ENCODE results near the gene MRAS.

Gene MRAS

GRCh38 chr3:138359148-138359918 is 11.0 kb downstream of the MRAS start:
- H3K27me3 ChIP-seq (ENCODE audit: insufficient read depth, low read length): no peaks in the 10 kb centered on the region
- H3K79me2 ChIP-seq (ENCODE audit: control insufficient read depth, insufficient read depth, low read length, unreplicated experiment): no peaks in the 10 kb centered on the region
- no peak overlapping the region for H2AFZ ChIP-seq (ENCODE audit: low read length, unreplicated experiment)
- H3K27ac ChIP-seq (ENCODE audit: low read depth, low read length): no peak overlapping the region
- H3K4me1 ChIP-seq (ENCODE audit: control insufficient read depth, insufficient read depth, low read length, unreplicated experiment): no peaks in the 10 kb centered on the region
- no peaks in the 10 kb centered on the region for H3K36me3 ChIP-seq (ENCODE audit: insufficient read depth, low read length)
- H3K4me3 ChIP-seq (ENCODE audit: low read depth, low read length): no peak overlapping the region

- H3K4me1 ChIP-seq (ENCODE audit: control insufficient read depth, insufficient read depth, low read length, unreplicated experiment): no peaks in the 10 kb centered on the region
- no peak overlapping the region for H3K4me3 ChIP-seq (ENCODE audit: low read depth, low read length)
- H3K79me2 ChIP-seq (ENCODE audit: control insufficient read depth, insufficient read depth, low read length, unreplicated experiment): no peaks in the 10 kb centered on the region
- no peaks in the 10 kb centered on the region for H3K27me3 ChIP-seq (ENCODE audit: insufficient read depth, low read length)
- no peak overlapping the region for H2AFZ ChIP-seq (ENCODE audit: low read length, unreplicated experiment)
- no peaks in the 10 kb centered on the region for H3K36me3 ChIP-seq (ENCODE audit: insufficient read depth, low read length)
- no peak overlapping the region for H3K27ac ChIP-seq (ENCODE audit: low read depth, low read length)
Measured at GRCh38 chr3:138359919-138360868, 11.8 kb downstream of the MRAS start.

GRCh38 chr3:138360869-138361525 is 12.6 kb downstream of the MRAS start:
- Histone ChIP-seq H3K79me2 (ENCODE audit: control insufficient read depth, insufficient read depth, low read length, unreplicated experiment) (no peaks in the 10 kb centered on the region), H3K27ac (ENCODE audit: low read depth, low read length) (no peak overlapping the region), H3K27me3 (ENCODE audit: insufficient read depth, low read length) (no peaks in the 10 kb centered on the region), H3K36me3 (ENCODE audit: insufficient read depth, low read length) (no peaks in the 10 kb centered on the region), H2AFZ (ENCODE audit: low read length, unreplicated experiment) (no peak overlapping the region), H3K4me3 (ENCODE audit: low read depth, low read length) (no peak overlapping the region), H3K4me1 (ENCODE audit: control insufficient read depth, insufficient read depth, low read length, unreplicated experiment) (no peaks in the 10 kb centered on the region)

- Histone ChIP-seq H3K79me2 (ENCODE audit: control insufficient read depth, insufficient read depth, low read length, unreplicated experiment) (no peaks in the 10 kb centered on the region), H2AFZ (ENCODE audit: low read length, unreplicated experiment) (no peak overlapping the region), H3K4me3 (ENCODE audit: low read depth, low read length) (no peak overlapping the region), H3K4me1 (ENCODE audit: control insufficient read depth, insufficient read depth, low read length, unreplicated experiment) (no peaks in the 10 kb centered on the region), H3K27ac (ENCODE audit: low read depth, low read length) (no peak overlapping the region), H3K27me3 (ENCODE audit: insufficient read depth, low read length) (no peaks in the 10 kb centered on the region), H3K36me3 (ENCODE audit: insufficient read depth, low read length) (no peaks in the 10 kb centered on the region)
Measured at GRCh38 chr3:138361561-138361971, 13.2 kb downstream of the MRAS start.

- no peak overlapping the region for H3K27ac ChIP-seq (ENCODE audit: low read depth, low read length)
- H3K79me2 ChIP-seq (ENCODE audit: control insufficient read depth, insufficient read depth, low read length, unreplicated experiment): no peaks in the 10 kb centered on the region
- no peaks in the 10 kb centered on the region for H3K36me3 ChIP-seq (ENCODE audit: insufficient read depth, low read length)
- H3K4me1 ChIP-seq (ENCODE audit: control insufficient read depth, insufficient read depth, low read length, unreplicated experiment): no peaks in the 10 kb centered on the region
- no peaks in the 10 kb centered on the region for H3K27me3 ChIP-seq (ENCODE audit: insufficient read depth, low read length)
- no peak overlapping the region for H3K4me3 ChIP-seq (ENCODE audit: low read depth, low read length)
- H2AFZ ChIP-seq (ENCODE audit: low read length, unreplicated experiment): no peak overlapping the region
Measured at GRCh38 chr3:138362538-138362937, 14.2 kb downstream of the MRAS start.

- H3K79me2 ChIP-seq (ENCODE audit: control insufficient read depth, insufficient read depth, low read length, unreplicated experiment): no peaks in the 10 kb centered on the region
- H3K4me1 ChIP-seq (ENCODE audit: control insufficient read depth, insufficient read depth, low read length, unreplicated experiment): no peaks in the 10 kb centered on the region
- no peaks in the 10 kb centered on the region for H3K27me3 ChIP-seq (ENCODE audit: insufficient read depth, low read length)
- H3K4me3 ChIP-seq (ENCODE audit: low read depth, low read length): no peak overlapping the region
- no peak overlapping the region for H3K27ac ChIP-seq (ENCODE audit: low read depth, low read length)
- H2AFZ ChIP-seq (ENCODE audit: low read length, unreplicated experiment): no peak overlapping the region
- H3K36me3 ChIP-seq (ENCODE audit: insufficient read depth, low read length): no peaks in the 10 kb centered on the region
Measured at GRCh38 chr3:138363322-138363721, 14.9 kb downstream of the MRAS start.

- Histone ChIP-seq H3K4me3 (ENCODE audit: low read depth, low read length) (no peak overlapping the region), H3K27me3 (ENCODE audit: insufficient read depth, low read length) (no peaks in the 10 kb centered on the region), H2AFZ (ENCODE audit: low read length, unreplicated experiment) (no peak overlapping the region), H3K27ac (ENCODE audit: low read depth, low read length) (no peak overlapping the region), H3K79me2 (ENCODE audit: control insufficient read depth, insufficient read depth, low read length, unreplicated experiment) (no peaks in the 10 kb centered on the region), H3K36me3 (ENCODE audit: insufficient read depth, low read length) (no peaks in the 10 kb centered on the region), H3K4me1 (ENCODE audit: control insufficient read depth, insufficient read depth, low read length, unreplicated experiment) (peaks cover 5% of the 10 kb centered on the region)
Measured at GRCh38 chr3:138364356-138365252, 16.2 kb downstream of the MRAS start.

- Histone ChIP-seq H3K4me3 (ENCODE audit: low read depth, low read length) (no peak overlapping the region), H2AFZ (ENCODE audit: low read length, unreplicated experiment) (no peak overlapping the region), H3K27ac (ENCODE audit: low read depth, low read length) (no peak overlapping the region), H3K4me1 (ENCODE audit: control insufficient read depth, insufficient read depth, low read length, unreplicated experiment) (peaks cover 8% of the 10 kb centered on the region), H3K79me2 (ENCODE audit: control insufficient read depth, insufficient read depth, low read length, unreplicated experiment) (no peaks in the 10 kb centered on the region), H3K36me3 (ENCODE audit: insufficient read depth, low read length) (no peaks in the 10 kb centered on the region), H3K27me3 (ENCODE audit: insufficient read depth, low read length) (no peaks in the 10 kb centered on the region)
Measured at GRCh38 chr3:138365253-138365555, 16.8 kb downstream of the MRAS start.

- Histone ChIP-seq H3K36me3 (ENCODE audit: insufficient read depth, low read length) (no peaks in the 10 kb centered on the region), H3K4me3 (ENCODE audit: low read depth, low read length) (no peak overlapping the region), H3K27me3 (ENCODE audit: insufficient read depth, low read length) (no peaks in the 10 kb centered on the region), H3K79me2 (ENCODE audit: control insufficient read depth, insufficient read depth, low read length, unreplicated experiment) (no peaks in the 10 kb centered on the region), H3K4me1 (ENCODE audit: control insufficient read depth, insufficient read depth, low read length, unreplicated experiment) (peaks cover 8% of the 10 kb centered on the region), H2AFZ (ENCODE audit: low read length, unreplicated experiment) (no peak overlapping the region), H3K27ac (ENCODE audit: low read depth, low read length) (no peak overlapping the region)
Measured at GRCh38 chr3:138366006-138366759, 17.8 kb downstream of the MRAS start.

Data from ACC112 (cell line).